ENCODE measurements around the gene OR4D11. TPM values are rescaled to one million over a fixed set of nuclear protein-coding genes. Genes with fewer than 3 reads are reported as not detected.
A peak's percentile ranks its signal among the peaks of the same experiment; 100 is the strongest.
"Not testable (repeated sequence)": the region's sequence is repeated elsewhere in the genome, so short reads cannot be mapped to it uniquely, and the experiment has no call there.

Gene OR4D11
- total RNA-seq, 1 donor from 2014 or later, result not detected

GRCh38 chr11:59534676-59535075, 31.3 kb downstream of the OR4D11 start:
- no peak overlapping the region for H3K4me3 Mint-ChIP-seq
- peaks cover 8% of the 10 kb centered on the region for H3K9me3 Mint-ChIP-seq
- TF ChIP-seq, protein P1, sequence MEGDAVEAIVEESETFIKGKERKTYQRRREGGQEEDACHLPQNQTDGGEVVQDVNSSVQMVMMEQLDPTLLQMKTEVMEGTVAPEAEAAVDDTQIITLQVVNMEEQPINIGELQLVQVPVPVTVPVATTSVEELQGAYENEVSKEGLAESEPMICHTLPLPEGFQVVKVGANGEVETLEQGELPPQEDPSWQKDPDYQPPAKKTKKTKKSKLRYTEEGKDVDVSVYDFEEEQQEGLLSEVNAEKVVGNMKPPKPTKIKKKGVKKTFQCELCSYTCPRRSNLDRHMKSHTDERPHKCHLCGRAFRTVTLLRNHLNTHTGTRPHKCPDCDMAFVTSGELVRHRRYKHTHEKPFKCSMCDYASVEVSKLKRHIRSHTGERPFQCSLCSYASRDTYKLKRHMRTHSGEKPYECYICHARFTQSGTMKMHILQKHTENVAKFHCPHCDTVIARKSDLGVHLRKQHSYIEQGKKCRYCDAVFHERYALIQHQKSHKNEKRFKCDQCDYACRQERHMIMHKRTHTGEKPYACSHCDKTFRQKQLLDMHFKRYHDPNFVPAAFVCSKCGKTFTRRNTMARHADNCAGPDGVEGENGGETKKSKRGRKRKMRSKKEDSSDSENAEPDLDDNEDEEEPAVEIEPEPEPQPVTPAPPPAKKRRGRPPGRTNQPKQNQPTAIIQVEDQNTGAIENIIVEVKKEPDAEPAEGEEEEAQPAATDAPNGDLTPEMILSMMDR (IDR thresholded peaks at IDR 0.05; ENCODE audit: unreplicated experiment), result no peak
- H3K4me1 Mint-ChIP-seq, result peaks cover 10% of the 10 kb centered on the region
- no peaks in the 10 kb centered on the region for H3K27me3 Mint-ChIP-seq (ENCODE audit: low read depth)
- no peak overlapping the region for H3K27ac Mint-ChIP-seq
- H3K36me3 Mint-ChIP-seq, result no peaks in the 10 kb centered on the region
- no peak for DNase-seq (ENCODE audit: low spot score in 2 of 2, unreplicated experiment in 2 of 2)

DNA sequence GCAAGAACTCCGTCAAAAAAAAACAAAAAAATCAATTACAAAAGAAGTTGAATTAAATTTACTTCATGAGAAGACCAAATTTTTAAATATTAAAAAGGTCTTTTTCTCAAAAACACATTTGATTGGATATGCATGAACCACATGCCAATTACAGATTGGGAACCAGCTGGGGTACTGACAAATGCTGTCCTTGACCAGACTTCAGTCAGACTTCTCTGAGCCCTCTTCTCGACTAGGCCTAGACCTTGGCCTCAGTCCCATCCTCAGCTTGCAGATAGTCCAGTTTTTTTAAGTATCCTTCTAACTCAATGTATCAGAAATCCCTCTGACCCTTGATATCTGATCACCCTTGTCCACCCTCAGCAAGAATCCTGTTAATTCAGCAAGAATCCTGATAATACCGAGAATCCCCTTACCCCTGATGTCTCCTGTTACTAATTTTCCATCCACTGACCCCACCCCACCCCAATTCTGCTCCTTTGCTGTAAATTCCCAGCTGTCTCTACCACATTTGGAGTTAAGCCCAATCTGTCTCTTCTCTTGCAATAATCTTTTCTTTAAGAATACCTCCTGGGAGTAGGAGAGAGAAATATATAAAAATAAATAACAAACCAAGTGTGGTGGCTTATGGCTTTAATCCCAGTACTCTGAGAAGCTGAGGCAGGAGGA, 38.9 kb downstream of the OR4D11 start:
- Mint-ChIP-seq H3K4me1 (peaks cover 7% of the 10 kb centered on the region), H3K9me3 (no peaks in the 10 kb centered on the region), H3K4me3 (no peak overlapping the region), H3K27ac (no peak overlapping the region), H3K36me3 (no peaks in the 10 kb centered on the region), H3K27me3 (ENCODE audit: low read depth) (no peaks in the 10 kb centered on the region)
- DNase-seq (ENCODE audit: low spot score in 2 of 2, unreplicated experiment in 2 of 2), result no peak
- TF ChIP-seq, protein P1 (IDR thresholded peaks at IDR 0.05; ENCODE audit: unreplicated experiment), result no peak

- not testable (repeated sequence) for H3K9me3 Mint-ChIP-seq; H3K4me1 Mint-ChIP-seq; H3K27ac Mint-ChIP-seq; H3K36me3 Mint-ChIP-seq; DNase-seq (ENCODE audit: low spot score in 2 of 2, unreplicated experiment in 2 of 2); H3K4me3 Mint-ChIP-seq; H3K27me3 Mint-ChIP-seq (ENCODE audit: low read depth)
Observed at GRCh38 chr11:59543713-59544112, 40.3 kb downstream of the OR4D11 start.

DNA sequence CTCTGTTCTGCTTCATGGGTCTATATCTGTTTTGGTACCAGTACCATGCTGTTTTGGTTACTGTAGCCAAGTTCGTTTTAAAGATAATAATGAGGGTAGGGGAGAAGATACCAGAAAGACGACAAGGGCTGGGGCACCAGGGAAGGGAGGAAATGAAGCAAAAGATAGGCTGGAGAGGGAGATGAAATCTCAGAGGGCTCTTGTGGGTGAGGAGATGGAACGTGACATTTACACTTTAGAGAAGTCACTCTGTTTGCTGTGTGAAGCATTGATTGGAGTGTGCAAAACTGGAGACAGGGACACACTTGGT, 41.4 kb downstream of the OR4D11 start:
- TF ChIP-seq, protein P1 (IDR thresholded peaks at IDR 0.05; ENCODE audit: unreplicated experiment), result no peak
- H3K36me3 Mint-ChIP-seq, result no peaks in the 10 kb centered on the region
- no peaks in the 10 kb centered on the region for H3K27me3 Mint-ChIP-seq (ENCODE audit: low read depth)
- H3K4me3 Mint-ChIP-seq, result no peak overlapping the region
- no peak for DNase-seq (ENCODE audit: low spot score in 2 of 2, unreplicated experiment in 2 of 2)
- H3K9me3 Mint-ChIP-seq, result no peaks in the 10 kb centered on the region
- peaks cover 14% of the 10 kb centered on the region for H3K4me1 Mint-ChIP-seq
- no peak overlapping the region for H3K27ac Mint-ChIP-seq

- H3K36me3 Mint-ChIP-seq, result no peaks in the 10 kb centered on the region
- H3K4me3 Mint-ChIP-seq, result no peak overlapping the region
- TF ChIP-seq, protein P1 (IDR thresholded peaks at IDR 0.05; ENCODE audit: unreplicated experiment), result no peak
- H3K4me1 Mint-ChIP-seq, result peaks cover 14% of the 10 kb centered on the region
- no peak overlapping the region for H3K27ac Mint-ChIP-seq
- H3K9me3 Mint-ChIP-seq, result no peaks in the 10 kb centered on the region
- no peak for DNase-seq (ENCODE audit: low spot score in 2 of 2, unreplicated experiment in 2 of 2)
- no peaks in the 10 kb centered on the region for H3K27me3 Mint-ChIP-seq (ENCODE audit: low read depth)
Observed at GRCh38 chr11:59545179-59546020, 42.0 kb downstream of the OR4D11 start.

DNA sequence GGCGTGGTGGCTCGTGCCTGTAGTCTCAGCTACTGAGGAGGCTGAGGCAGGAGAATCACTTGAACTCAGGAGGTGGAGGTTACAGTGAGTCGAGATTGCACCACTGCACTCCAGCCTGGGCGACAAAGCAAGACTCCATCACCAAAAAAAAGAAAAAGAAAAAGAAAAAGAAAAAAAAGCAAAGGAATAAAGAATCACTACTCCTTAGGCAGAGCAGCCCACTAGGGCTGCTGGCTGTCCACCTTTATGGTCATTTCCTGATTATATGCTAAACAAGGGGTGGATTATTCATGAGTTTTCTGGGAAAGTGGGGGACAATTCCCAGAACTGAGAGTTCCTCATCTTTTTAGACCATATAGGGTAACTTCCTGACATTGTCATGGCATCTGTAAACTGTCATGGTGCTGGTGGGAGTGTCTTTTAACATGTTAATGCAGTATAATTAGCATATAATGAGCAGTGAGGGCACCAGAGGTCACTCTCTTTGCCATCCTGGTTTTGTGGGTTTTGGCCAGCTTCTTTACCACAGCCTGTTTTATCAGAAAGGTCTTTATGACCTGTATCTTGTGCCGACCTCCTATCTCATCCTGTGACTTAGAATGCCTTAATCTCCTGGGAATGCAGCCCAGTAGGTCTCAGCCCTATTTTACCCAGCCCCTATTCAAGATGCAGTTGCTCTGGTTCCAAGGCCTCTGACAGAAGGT, 44.4 kb downstream of the OR4D11 start:
- Mint-ChIP-seq H3K27ac (peak overlapping the region; percentile 71), H3K4me1 (peaks cover 18% of the 10 kb centered on the region)
- not testable (repeated sequence) for H3K9me3 Mint-ChIP-seq; H3K27me3 Mint-ChIP-seq (ENCODE audit: low read depth); H3K36me3 Mint-ChIP-seq; H3K4me3 Mint-ChIP-seq; DNase-seq (ENCODE audit: low spot score in 2 of 2, unreplicated experiment in 2 of 2)

Data from mesothelial cell of epicardium (in vitro differentiated cells).